GM12878 (cell line): ENCODE results near the gene SLC24A4. TPM values are rescaled to one million over a fixed set of nuclear protein-coding genes. Genes with fewer than 3 reads are reported as not detected.

ENCODE experiments used
- ATAC-seq: fragments of 200-7000 bp; cut with Tn5 transposase; 3 replicates; pipeline ENCODE4 v1.9.1; 2020; ENCODE audit warnings: mild to moderate bottlenecking, moderate library complexity
- BruUV-seq: library from RNA; stranded (reverse); fragments of 400-500 nt; replicated peaks from 2 replicates; lab custom pipeline; 2021; lab: Mats Ljungman, UMichigan
- CTCF ChIA-PET: fragments of 300-600 bp; sonication (Branson Sonifier 250); formaldehyde crosslinking; extraction: SDS; loops from one replicate; lab custom pipeline; 2021; ENCODE audit warnings: inconsistent platforms; lab: Yijun Ruan, JAX
- POLR2A ChIA-PET: fragments of 350-600 bp; formaldehyde crosslinking; extraction: SDS; loops from one replicate; lab custom pipeline; 2021; ENCODE audit warnings: inconsistent platforms; lab: Charles Lee
- RAD21 ChIA-PET: fragments of 300-600 bp; sonication (Branson Sonifier 250); formaldehyde crosslinking; loops from one replicate; lab custom pipeline; 2023; ENCODE audit warnings: antibody characterized with exemption; ENCODE audit not compliant: unreplicated experiment; lab: Charles Lee
- SMC1A ChIA-PET: fragments of 300-600 bp; sonication (Branson Sonifier 250); formaldehyde crosslinking; loops from one replicate; lab custom pipeline; 2023; ENCODE audit not compliant: unreplicated experiment, uncharacterized antibody; lab: Charles Lee
- DNase-seq: peaks from one replicate; pipeline ENCODE4 v3.0.0-alpha.2; 2011; ENCODE audit warnings: low read depth, low spot score
- FAIRE-seq: peaks from 3 replicates; lab custom pipeline; 2011; peaks lifted over from hg19 to GRCh38; lab: Jason Lieb, UNC
- H2AFZ ChIP-seq: 2 replicates; pipeline ENCODE4 v1.6.0; 2011; ENCODE audit warnings: low read depth, low read length, control low read depth; ENCODE audit not compliant: control insufficient read depth
- H3K27ac ChIP-seq: 2 replicates; pipeline ENCODE4 v1.5.1; 2011; ENCODE audit warnings: control low read depth; ENCODE audit not compliant: control insufficient read depth, insufficient read depth
- H3K27me3 ChIP-seq, 2 experiments: replicated peaks in 1 of 2; 2 replicates each; pipeline versions ENCODE4 v1.6.0 to v1.6.1; 2011; ENCODE audit warnings: low read length in 1 of 2; ENCODE audit not compliant: control insufficient read depth in 2 of 2, insufficient read depth in 2 of 2
- H3K36me3 ChIP-seq, 2 experiments: 2 replicates each; pipeline ENCODE4 v1.5.1; 2011; ENCODE audit warnings: low read length in 1 of 2; ENCODE audit not compliant: control insufficient read depth in 2 of 2, insufficient read depth in 2 of 2
- H3K4me1 ChIP-seq: 2 replicates; pipeline ENCODE4 v1.6.1; 2011; ENCODE audit warnings: mild to moderate bottlenecking, low read length, moderate library complexity, mixed read lengths; ENCODE audit not compliant: control insufficient read depth, insufficient read depth
- H3K4me2 ChIP-seq: 2 replicates; pipeline ENCODE4 v1.6.0; 2011; ENCODE audit warnings: control low read depth; ENCODE audit not compliant: control insufficient read depth, insufficient read depth
- H3K4me3 ChIP-seq: fragments of 200-600 bp; sonication (generic); 2 replicates; pipeline ENCODE4 v1.5.1; 2016
- H3K79me2 ChIP-seq: 2 replicates; pipeline ENCODE4 v1.6.0; 2011; ENCODE audit warnings: low read length; ENCODE audit not compliant: control insufficient read depth, insufficient read depth
- H3K9ac ChIP-seq: 2 replicates; pipeline ENCODE4 v1.8.0; 2011; ENCODE audit warnings: low read length, control low read depth, mixed read lengths; ENCODE audit not compliant: control insufficient read depth, insufficient read depth
- H3K9me3 ChIP-seq: replicated peaks from 3 replicates; pipeline ENCODE4 v1.5.1; 2011; ENCODE audit warnings: mild to moderate bottlenecking, low read length; ENCODE audit not compliant: control insufficient read depth, insufficient read depth
- H4K20me1 ChIP-seq: 2 replicates; pipeline ENCODE4 v1.6.0; 2011; ENCODE audit not compliant: control insufficient read depth, insufficient read depth
- ASH2L ChIP-seq: fragments of 300-600, 200-600 bp; sonication (generic); IDR thresholded peaks from 2 replicates; pipeline ENCODE4 v1.6.1; 2017; ENCODE audit warnings: low read depth, mild to moderate bottlenecking, borderline replicate concordance
- ATF7 ChIP-seq: fragments of 450-650 bp; IDR thresholded peaks from 2 replicates; pipeline ENCODE4 v1.6.1; 2016; ENCODE audit warnings: low read depth, mild to moderate bottlenecking
- BCL3 ChIP-seq: IDR thresholded peaks from 2 replicates; pipeline ENCODE4 v1.6.1; 2011; ENCODE audit warnings: borderline replicate concordance, low read depth, mild to moderate bottlenecking, moderate library complexity, low read length; ENCODE audit not compliant: insufficient read depth, poor library complexity, severe bottlenecking
- BHLHE40 ChIP-seq, 2 experiments: fragments of 450-650 bp in 1 of 2; IDR thresholded peaks; 2 replicates each; pipeline ENCODE4 v1.6.1; 2011 to 2017; ENCODE audit warnings: low read depth in 2 of 2, borderline replicate concordance in 1 of 2, improper control_type of control experiment in 1 of 2, low read length in 1 of 2, mild to moderate bottlenecking in 1 of 2
- ELK1 ChIP-seq: IDR thresholded peaks from 2 replicates; pipeline ENCODE4 v1.6.1; 2012; ENCODE audit warnings: low read depth, low read length, improper control_type of control experiment
- EP300 ChIP-seq, 2 experiments: fragments of 150-350 bp in 1 of 2; IDR thresholded peaks; 2 replicates each; pipeline ENCODE4 v1.6.1; 2011 to 2012; ENCODE audit warnings: low read depth in 2 of 2, low read length in 2 of 2, borderline replicate concordance in 1 of 2, improper control_type of control experiment in 1 of 2, inconsistent platforms in 1 of 2; ENCODE audit not compliant: control insufficient read depth in 1 of 2
- FOS ChIP-seq: IDR thresholded peaks from 3 replicates; pipeline ENCODE4 v1.6.1; 2011; ENCODE audit warnings: borderline replicate concordance; ENCODE audit not compliant: insufficient read length; ENCODE audit errors: extremely low read depth
- NBN ChIP-seq: fragments of 450-650 bp; IDR thresholded peaks from 2 replicates; pipeline ENCODE4 v1.6.1; 2016
- NR2C1 ChIP-seq: fragments of 450-650 bp; IDR thresholded peaks from 2 replicates; pipeline ENCODE4 v1.6.1; 2017; ENCODE audit warnings: antibody characterized with exemption, mild to moderate bottlenecking, moderate library complexity
- POLR2AphosphoS2 ChIP-seq: IDR thresholded peaks from 2 replicates; pipeline ENCODE4 v1.6.1; 2011; ENCODE audit warnings: low read depth, mild to moderate bottlenecking, low read length, improper control_type of control experiment, moderate library complexity
- SP1 ChIP-seq: IDR thresholded peaks from one replicate; pipeline ENCODE4 v1.6.1; 2011; ENCODE audit warnings: low read depth, low read length
- STAT1 ChIP-seq: fragments of 450-650 bp; conservative IDR thresholded peaks from 2 replicates; pipeline ENCODE4 v1.6.1; 2014; ENCODE audit warnings: antibody characterized with exemption, mild to moderate bottlenecking
- TCF12 ChIP-seq: IDR thresholded peaks from 2 replicates; pipeline ENCODE4 v1.6.1; 2011; ENCODE audit warnings: low read depth, mild to moderate bottlenecking, low read length
- ZBED1 ChIP-seq: IDR thresholded peaks from 2 replicates; pipeline ENCODE4 v1.6.1; 2016; ENCODE audit warnings: borderline replicate concordance
- ZSCAN29 ChIP-seq: fragments of 450-650 bp; IDR thresholded peaks from 2 replicates; pipeline ENCODE4 v1.6.1; 2017; ENCODE audit warnings: mild to moderate bottlenecking, moderate library complexity
- WGBS: methylation state at CpG from one replicate; pipeline ENCODE4 v1.1.6; 2016; ENCODE audit warnings: low lambda C conversion rate; ENCODE audit not compliant: insufficient replicate concordance, insufficient coverage; ENCODE audit errors: missing lambda C conversion rate; 5-methylcytosine and 5-hydroxymethylcytosine counted together
- in situ Hi-C: fragments of 300-500 bp; cut with MboI; formaldehyde crosslinking; loops from 9 replicates; pipeline ENCODE4 v1.14.3; 2018; ENCODE audit warnings: mixed read lengths
- intact Hi-C: fragments of 100-400 bp; cut with micrococcal nuclease; formaldehyde crosslinking; loops from one replicate; pipeline ENCODE4 v1.14.2; 2022; ENCODE audit not compliant: unreplicated experiment
- polyA plus RNA-seq, 11 experiments: library from polyadenylated mRNA; depleted of rRNA in 4 of 11; unstranded in 6 of 11; stranded (reverse) in 5 of 11; fragments of >200 nt; fragmentation: Nextera tagmentation in 4 of 11; fragmentation: Illumina TruSeq in 1 of 11; extraction: Ambion mirVana in 4 of 11; extraction: Trizol in 1 of 11; gene quantifications; 1 replicate in 1 of 11; 2 replicates in 10 of 11; pipeline versions ENCODE4 v1.2.1 to v1.2.3, GENCODE V29; 2011 to 2016; ENCODE audit warnings: inconsistent platforms in 2 of 11, missing spikeins in 2 of 11, low read depth in 1 of 11
- total RNA-seq, 4 experiments: library from RNA; depleted of rRNA in 3 of 4; stranded (reverse); fragments of >200 nt in 3 of 4; fragmentation: Illumina TruSeq in 1 of 4; extraction: Trizol in 1 of 4; gene quantifications; 2 replicates each; pipeline versions ENCODE4 v1.2.1 to v1.2.3, GENCODE V29; 2013 to 2021

SLC24A4 gene
- total and polyA plus RNA-seq, 10 of the 15 experiments (the other 5 are each of a cell fraction or from before 2014, with no cell fraction given), result under 0.01 to 0.46 (median 0.04) TPM; not detected in 5

GRCh38 chr14:92321701-92322100, 1.3 kb upstream of the SLC24A4 start:
- TF ChIP-seq NR2C1 (no peak), ZBED1 (no peak), ELK1 (no peak), POLR2AphosphoS2 (no peak), EP300 (IDR thresholded peaks at IDR 0.05; ENCODE audit: borderline replicate concordance in 1 of 2, control insufficient read depth in 1 of 2, low read depth in 2 of 2, low read length in 2 of 2) (no peak), NBN (no peak), ASH2L (no peak), STAT1 (no peak), FOS (no peak), ATF7 (no peak), SP1 (no peak), ZSCAN29 (no peak), BHLHE40 (IDR thresholded peaks at IDR 0.05; ENCODE audit: borderline replicate concordance in 1 of 2, low read depth in 2 of 2, low read length in 1 of 2) (no peak), BCL3 (no peak), TCF12 (no peak)
- TF ChIP-seq, all 136 proteins: peak for 0
- BruUV-seq, result no TSS peak
- WGBS, result 69% methylated on average over 6 of the region's 6 CpGs
- ChIA-PET RAD21 (interaction anchor here (1.1 kb wide), 1 partner anchor 186 kb away, joined by 3 read pairs; no protein-coding TSS in a partner anchor), SMC1A (no interaction called here), POLR2A (no interaction called here), CTCF (no interaction called here)
- Histone ChIP-seq H2AFZ (no peak overlapping the region), H3K79me2 (no peaks in the 10 kb centered on the region), H3K4me2 (no peak overlapping the region), H3K9me3 (no peaks in the 10 kb centered on the region; the same call in 2 of the 3 replicates), H3K36me3 (no peaks in the 10 kb centered on the region), H3K27ac (no peak overlapping the region), H3K4me1 (no peaks in the 10 kb centered on the region), H3K9ac (no peak overlapping the region), H4K20me1 (no peaks in the 10 kb centered on the region), H3K27me3 (peaks cover 9 to 21% of the 10 kb centered on the region in 2 experiments), H3K4me3 (no peak overlapping the region)
- intact Hi-C loops, result loop anchor here (10.0 kb wide), 2 partner anchors 187 to 363 kb away; no protein-coding TSS in a partner anchor
- in situ Hi-C loops, result no loop called here
- FAIRE-seq (no peak), DNase-seq (no peak), ATAC-seq (no peak)
